ENCODE data around the gene BNIP5.

DNA sequence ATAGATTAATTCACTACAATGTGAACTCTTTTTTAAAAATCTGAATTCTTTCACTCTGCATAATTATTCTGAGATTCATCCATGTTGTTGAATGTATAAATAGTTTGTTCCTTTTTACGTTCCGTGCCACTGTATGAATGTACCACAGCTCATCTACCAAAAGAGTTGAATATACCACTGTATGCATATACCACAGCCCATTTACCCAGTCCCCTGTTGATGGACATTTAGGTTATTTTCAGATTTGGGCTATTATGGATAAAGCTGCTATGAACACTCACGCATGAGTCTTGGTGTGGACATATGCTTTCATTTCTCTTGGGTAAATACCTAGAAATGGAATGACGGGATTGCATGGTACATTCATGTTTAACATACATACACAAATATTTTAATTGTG is 38.7 kb downstream of the BNIP5 start:
- TF ChIP-seq, protein P1, sequence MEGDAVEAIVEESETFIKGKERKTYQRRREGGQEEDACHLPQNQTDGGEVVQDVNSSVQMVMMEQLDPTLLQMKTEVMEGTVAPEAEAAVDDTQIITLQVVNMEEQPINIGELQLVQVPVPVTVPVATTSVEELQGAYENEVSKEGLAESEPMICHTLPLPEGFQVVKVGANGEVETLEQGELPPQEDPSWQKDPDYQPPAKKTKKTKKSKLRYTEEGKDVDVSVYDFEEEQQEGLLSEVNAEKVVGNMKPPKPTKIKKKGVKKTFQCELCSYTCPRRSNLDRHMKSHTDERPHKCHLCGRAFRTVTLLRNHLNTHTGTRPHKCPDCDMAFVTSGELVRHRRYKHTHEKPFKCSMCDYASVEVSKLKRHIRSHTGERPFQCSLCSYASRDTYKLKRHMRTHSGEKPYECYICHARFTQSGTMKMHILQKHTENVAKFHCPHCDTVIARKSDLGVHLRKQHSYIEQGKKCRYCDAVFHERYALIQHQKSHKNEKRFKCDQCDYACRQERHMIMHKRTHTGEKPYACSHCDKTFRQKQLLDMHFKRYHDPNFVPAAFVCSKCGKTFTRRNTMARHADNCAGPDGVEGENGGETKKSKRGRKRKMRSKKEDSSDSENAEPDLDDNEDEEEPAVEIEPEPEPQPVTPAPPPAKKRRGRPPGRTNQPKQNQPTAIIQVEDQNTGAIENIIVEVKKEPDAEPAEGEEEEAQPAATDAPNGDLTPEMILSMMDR (IDR thresholded peaks at IDR 0.05): no peak
- TF ChIP-seq EP300 (IDR thresholded peaks at IDR 0.05) (no peak), POLR2AphosphoS5 (IDR thresholded peaks at IDR 0.05) (no peak), POLR2A (IDR thresholded peaks at IDR 0.05; ENCODE audit: low read depth) (no peak)

Measured in esophagus muscularis mucosa (tissue), 4 donors.